RWPE1 (cell line): ENCODE data around the gene ATOX1.
A peak's percentile ranks its signal among the peaks of the same experiment; 100 is the strongest.

Experiments used
- CTCF ChIA-PET: fragments of 350-600 bp; sonication (Branson Sonifier 250); formaldehyde crosslinking; extraction: SDS; loops from one replicate; lab custom pipeline; 2021; lab: Yijun Ruan, JAX
- POLR2A ChIA-PET: fragments of 400-600 bp; formaldehyde crosslinking; extraction: SDS; loops from one replicate; lab custom pipeline; 2020; ENCODE audit warnings: antibody characterized with exemption; ENCODE audit not compliant: low non-redundant PET; lab: Yijun Ruan, JAX
- DNase-seq: peaks from one replicate; pipeline ENCODE4 v3.0.0; 2012; ENCODE audit warnings: low spot score
- H3K27ac ChIP-seq: fragments of 450-650 bp; 2 replicates; pipeline ENCODE4 v1.5.1; 2017
- TF ChIP-seq, protein P1 (sequence below): fragments of 450-650 bp; conservative IDR thresholded peaks from 2 replicates; pipeline ENCODE4 v1.5.1; 2017; ENCODE audit warnings: low read depth, mild to moderate bottlenecking

The ATOX1 gene

DNA sequence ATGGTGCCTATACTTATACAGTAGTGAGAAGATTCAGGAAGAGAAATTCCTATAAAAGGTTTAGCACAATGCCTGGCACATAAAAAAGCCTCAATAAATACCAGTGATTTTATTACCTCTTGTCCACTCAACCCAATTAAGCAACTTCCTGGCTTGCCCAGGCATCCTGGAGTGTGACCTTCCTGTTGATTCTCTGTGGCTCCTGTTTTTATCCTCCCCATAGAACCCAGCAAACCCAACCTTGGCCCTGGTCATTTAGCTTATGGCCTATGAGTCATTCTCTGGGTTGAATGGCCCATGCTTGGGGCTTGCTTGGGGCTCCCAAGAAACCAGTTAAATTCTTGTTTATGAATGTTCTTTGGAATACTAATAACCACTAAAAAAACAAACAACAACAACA is 50.3 kb downstream of the ATOX1 start:
- ChIA-PET POLR2A (no interaction called here), CTCF (interaction anchor here (0.6 to 1.2 kb wide), 3 partner anchors 33 to 49 kb away, joined by 3 read pairs; no protein-coding TSS in a partner anchor)
- no peak overlapping the region for H3K27ac ChIP-seq
- TF ChIP-seq, protein P1, sequence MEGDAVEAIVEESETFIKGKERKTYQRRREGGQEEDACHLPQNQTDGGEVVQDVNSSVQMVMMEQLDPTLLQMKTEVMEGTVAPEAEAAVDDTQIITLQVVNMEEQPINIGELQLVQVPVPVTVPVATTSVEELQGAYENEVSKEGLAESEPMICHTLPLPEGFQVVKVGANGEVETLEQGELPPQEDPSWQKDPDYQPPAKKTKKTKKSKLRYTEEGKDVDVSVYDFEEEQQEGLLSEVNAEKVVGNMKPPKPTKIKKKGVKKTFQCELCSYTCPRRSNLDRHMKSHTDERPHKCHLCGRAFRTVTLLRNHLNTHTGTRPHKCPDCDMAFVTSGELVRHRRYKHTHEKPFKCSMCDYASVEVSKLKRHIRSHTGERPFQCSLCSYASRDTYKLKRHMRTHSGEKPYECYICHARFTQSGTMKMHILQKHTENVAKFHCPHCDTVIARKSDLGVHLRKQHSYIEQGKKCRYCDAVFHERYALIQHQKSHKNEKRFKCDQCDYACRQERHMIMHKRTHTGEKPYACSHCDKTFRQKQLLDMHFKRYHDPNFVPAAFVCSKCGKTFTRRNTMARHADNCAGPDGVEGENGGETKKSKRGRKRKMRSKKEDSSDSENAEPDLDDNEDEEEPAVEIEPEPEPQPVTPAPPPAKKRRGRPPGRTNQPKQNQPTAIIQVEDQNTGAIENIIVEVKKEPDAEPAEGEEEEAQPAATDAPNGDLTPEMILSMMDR, result no peak
- DNase-seq, result no peak

DNA sequence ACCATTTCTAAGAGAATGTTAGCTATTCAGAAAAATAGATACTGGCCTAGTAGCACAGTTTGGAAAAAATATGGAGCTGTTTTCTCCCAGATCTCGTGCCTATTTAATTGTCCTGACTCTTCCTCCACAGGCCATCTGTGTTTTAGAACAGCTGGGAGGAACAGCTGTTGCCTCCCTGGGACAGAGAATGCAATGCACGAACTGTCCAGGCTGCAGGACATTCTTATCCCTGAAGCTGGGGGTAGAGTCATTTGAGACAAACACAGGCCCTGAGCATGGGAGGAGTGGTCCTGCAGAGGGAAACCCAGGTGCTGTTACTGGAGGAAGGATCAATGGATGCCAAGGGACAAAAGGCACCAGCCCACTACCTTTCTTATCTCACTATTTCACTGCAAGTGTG is 50.9 kb downstream of the ATOX1 start:
- DNase-seq, result no peak
- ChIA-PET POLR2A (interaction anchor here (0.5 kb wide), 1 partner anchor 93 kb away, joined by 5 read pairs; no protein-coding TSS in a partner anchor), CTCF (interaction anchor here (1.0 kb wide), 1 partner anchor 49 kb away, joined by 3 read pairs; no protein-coding TSS in a partner anchor)
- no peak overlapping the region for H3K27ac ChIP-seq
- TF ChIP-seq, protein P1, result no peak

DNA sequence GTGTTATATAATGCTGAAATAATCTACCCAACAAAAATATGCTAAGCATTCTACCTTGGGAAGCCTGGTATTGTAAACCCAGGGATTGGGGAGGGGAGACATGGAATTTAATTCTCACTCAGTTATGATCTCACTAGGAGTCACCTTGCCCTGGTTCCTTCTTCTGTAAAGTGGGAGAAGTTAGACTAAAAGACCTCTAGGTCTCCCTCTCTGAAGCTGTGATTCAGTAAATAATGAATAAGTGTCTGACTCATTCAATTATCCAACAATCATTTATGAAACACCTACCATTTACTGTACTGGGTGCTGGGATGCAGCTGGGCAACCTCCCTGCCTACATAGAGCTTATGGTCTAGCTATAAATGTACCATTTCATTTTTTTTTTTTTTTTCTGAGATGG is 51.5 kb downstream of the ATOX1 start:
- TF ChIP-seq, protein P1, result no peak
- POLR2A ChIA-PET, result interaction anchor here (0.5 kb wide), 1 partner anchor 92 kb away, joined by 5 read pairs; no protein-coding TSS in a partner anchor
- H3K27ac ChIP-seq, result no peak overlapping the region
- CTCF ChIA-PET, result interaction anchor here (1.0 kb wide), 1 partner anchor 48 kb away, joined by 3 read pairs; no protein-coding TSS in a partner anchor
- peak; percentile 66 for DNase-seq

DNA sequence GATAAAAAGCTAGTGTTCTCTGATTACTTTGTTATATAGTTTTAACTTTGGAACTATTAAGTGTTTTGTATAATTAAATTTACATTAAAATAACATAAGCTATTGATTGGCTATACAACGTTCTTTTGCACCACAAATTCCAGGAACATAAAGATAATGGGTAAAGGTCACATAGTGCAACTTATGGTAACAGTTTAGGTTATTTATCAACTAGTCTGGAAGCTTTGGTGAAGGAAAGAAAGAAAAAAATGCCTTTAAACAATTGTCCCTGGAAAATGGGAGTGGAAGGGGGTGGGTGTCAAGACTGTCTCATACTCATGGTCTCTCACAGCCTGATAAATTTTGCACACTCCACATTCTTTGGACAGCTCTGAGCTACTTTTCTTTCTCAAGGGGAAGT is 54.7 kb downstream of the ATOX1 start:
- no peak overlapping the region for H3K27ac ChIP-seq
- TF ChIP-seq, protein P1, result no peak
- CTCF ChIA-PET, result interaction anchor here (0.6 to 1.1 kb wide), 2 partner anchors 18 to 1048 kb away, joined by 4 to 5 read pairs; no protein-coding TSS in a partner anchor
- no peak for DNase-seq
- POLR2A ChIA-PET, result no interaction called here

DNA sequence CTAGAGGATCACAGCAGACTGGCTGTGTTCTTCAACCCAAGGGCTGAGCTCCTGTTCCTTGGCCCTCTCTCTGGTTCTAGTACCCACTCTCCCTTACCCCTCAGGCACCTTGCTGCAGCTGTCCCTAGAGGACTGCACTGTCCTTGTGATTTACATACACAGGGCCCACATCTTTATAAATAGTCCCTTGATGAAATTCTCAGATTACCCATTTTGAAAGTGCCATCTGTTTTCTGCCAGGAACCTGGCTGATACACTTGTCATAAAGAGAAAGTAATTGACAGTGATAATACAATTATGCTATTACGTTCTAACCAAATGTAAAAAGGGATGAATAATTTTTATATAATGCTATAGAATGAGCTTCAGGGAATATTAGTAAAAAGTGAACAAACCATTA is 55.2 kb downstream of the ATOX1 start:
- ChIA-PET POLR2A (no interaction called here), CTCF (interaction anchor here (0.6 to 1.1 kb wide), 2 partner anchors 18 to 1048 kb away, joined by 4 to 5 read pairs; no protein-coding TSS in a partner anchor)
- no peak overlapping the region for H3K27ac ChIP-seq

DNA sequence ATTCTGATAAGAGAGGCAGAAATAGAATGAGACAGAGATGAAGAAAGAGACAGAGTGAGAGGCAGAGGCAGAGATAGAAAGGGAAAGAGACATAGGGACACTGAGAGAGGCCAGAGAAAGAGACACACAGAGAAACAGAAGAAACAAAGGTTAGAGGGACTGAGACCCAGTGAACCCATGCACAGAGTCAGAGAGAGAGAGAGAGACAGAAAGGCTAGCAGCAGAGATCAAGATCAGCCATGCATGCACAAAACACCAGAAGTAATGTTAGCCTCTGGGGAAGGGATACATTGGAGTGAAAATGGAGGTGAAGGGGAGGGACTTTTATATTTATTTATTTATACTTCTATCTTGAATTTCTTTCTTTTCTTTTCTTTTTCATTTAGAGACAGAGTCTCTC is 57.6 kb downstream of the ATOX1 start:
- TF ChIP-seq, protein P1, result no peak
- POLR2A ChIA-PET, result no interaction called here
- H3K27ac ChIP-seq, result no peak overlapping the region
- CTCF ChIA-PET, result interaction anchor here (0.9 kb wide), 1 partner anchor 92 kb away, joined by 6 read pairs; no protein-coding TSS in a partner anchor
- DNase-seq, result no peak

More for the DNA sequence above, 55.2 kb downstream of the ATOX1 start:
- TF ChIP-seq, protein P1, result no peak
- no peak for DNase-seq
